ENCODE data around the gene PPFIA4. TPM values are rescaled to one million over a fixed set of nuclear protein-coding genes. Genes with fewer than 3 reads are reported as not detected.
A peak's percentile ranks its signal among the peaks of the same experiment; 100 is the strongest.

PPFIA4 gene
- total RNA-seq, 1 donor from 2014 or later = 14.7 TPM

DNA sequence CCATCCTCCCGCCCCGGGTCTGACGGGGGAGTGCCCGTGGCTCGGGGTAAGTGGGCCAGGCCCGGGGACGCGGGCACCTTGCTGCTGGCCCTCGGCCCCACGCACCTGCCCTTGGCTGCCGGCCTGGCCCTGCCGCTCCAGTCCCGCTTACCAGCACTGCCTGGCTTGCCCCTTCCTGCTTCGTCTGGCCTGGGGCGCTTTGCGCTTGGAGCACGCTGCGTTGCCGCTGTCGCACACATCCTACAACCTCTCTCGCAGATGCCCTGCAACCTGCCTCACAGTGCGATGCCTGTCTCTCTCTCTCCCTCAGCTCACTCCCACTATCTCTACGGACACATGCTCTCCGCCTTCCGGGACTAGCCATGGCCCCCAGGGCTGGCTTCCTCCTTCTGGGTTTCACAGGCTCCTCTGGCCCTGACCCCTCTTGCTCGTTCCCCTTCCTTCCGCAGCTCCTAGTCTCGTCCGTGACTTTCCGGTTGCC lies 49.8 kb downstream of the PPFIA4 start:
- H3K4me1 Mint-ChIP-seq (ENCODE audit: low read depth) = peaks cover 5% of the 10 kb centered on the region
- TF ChIP-seq, protein P1, sequence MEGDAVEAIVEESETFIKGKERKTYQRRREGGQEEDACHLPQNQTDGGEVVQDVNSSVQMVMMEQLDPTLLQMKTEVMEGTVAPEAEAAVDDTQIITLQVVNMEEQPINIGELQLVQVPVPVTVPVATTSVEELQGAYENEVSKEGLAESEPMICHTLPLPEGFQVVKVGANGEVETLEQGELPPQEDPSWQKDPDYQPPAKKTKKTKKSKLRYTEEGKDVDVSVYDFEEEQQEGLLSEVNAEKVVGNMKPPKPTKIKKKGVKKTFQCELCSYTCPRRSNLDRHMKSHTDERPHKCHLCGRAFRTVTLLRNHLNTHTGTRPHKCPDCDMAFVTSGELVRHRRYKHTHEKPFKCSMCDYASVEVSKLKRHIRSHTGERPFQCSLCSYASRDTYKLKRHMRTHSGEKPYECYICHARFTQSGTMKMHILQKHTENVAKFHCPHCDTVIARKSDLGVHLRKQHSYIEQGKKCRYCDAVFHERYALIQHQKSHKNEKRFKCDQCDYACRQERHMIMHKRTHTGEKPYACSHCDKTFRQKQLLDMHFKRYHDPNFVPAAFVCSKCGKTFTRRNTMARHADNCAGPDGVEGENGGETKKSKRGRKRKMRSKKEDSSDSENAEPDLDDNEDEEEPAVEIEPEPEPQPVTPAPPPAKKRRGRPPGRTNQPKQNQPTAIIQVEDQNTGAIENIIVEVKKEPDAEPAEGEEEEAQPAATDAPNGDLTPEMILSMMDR (IDR thresholded peaks at IDR 0.05) = no peak
- peaks cover 42% of the 10 kb centered on the region for H3K36me3 Mint-ChIP-seq (ENCODE audit: low read depth)
- no peak overlapping the region for H3K27ac Mint-ChIP-seq (ENCODE audit: unreplicated experiment)
- peaks cover 36% of the 10 kb centered on the region for H3K27me3 Mint-ChIP-seq (ENCODE audit: low read depth)
- peak; percentile 93 for DNase-seq (ENCODE audit: low spot score)
- peak overlapping the region; percentile 44 for H3K4me3 Mint-ChIP-seq (ENCODE audit: unreplicated experiment)
- H3K9me3 Mint-ChIP-seq (ENCODE audit: low read depth) = no peaks in the 10 kb centered on the region

GRCh38 chr1:203077367-203077766 lies 51.1 kb downstream of the PPFIA4 start:
- no peak overlapping the region for H3K27ac Mint-ChIP-seq (ENCODE audit: unreplicated experiment)
- H3K4me1 Mint-ChIP-seq (ENCODE audit: low read depth) = peaks cover 2% of the 10 kb centered on the region
- H3K4me3 Mint-ChIP-seq (ENCODE audit: unreplicated experiment) = no peak overlapping the region
- no peak for DNase-seq (ENCODE audit: low spot score)
- H3K9me3 Mint-ChIP-seq (ENCODE audit: low read depth) = no peaks in the 10 kb centered on the region
- H3K36me3 Mint-ChIP-seq (ENCODE audit: low read depth) = peaks cover 32% of the 10 kb centered on the region
- TF ChIP-seq, protein P1 (IDR thresholded peaks at IDR 0.05) = no peak
- peaks cover 42% of the 10 kb centered on the region for H3K27me3 Mint-ChIP-seq (ENCODE audit: low read depth)

DNA sequence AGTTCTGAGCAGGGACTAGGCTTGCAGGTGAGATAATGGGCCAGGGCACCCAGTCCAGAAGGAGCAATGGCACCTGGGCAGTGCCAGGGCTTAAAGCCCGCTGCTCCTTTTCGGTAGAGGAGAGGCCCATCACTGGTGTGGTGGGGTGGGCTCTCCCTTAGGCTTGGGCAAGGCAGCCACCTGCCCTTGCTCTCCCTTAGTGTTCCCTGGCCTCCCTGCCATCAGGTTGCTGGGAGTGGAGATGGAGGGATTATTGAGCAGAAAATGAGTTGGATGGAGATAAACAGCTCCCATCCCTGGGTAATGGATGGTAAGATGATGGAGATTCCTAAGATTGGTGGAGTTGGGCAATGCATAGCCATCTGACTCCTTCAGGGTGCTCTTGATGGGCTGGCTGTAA lies 51.7 kb downstream of the PPFIA4 start:
- H3K27me3 Mint-ChIP-seq (ENCODE audit: low read depth) = peaks cover 42% of the 10 kb centered on the region
- no peaks in the 10 kb centered on the region for H3K9me3 Mint-ChIP-seq (ENCODE audit: low read depth)
- no peak overlapping the region for H3K27ac Mint-ChIP-seq (ENCODE audit: unreplicated experiment)
- peak; percentile 37 for DNase-seq (ENCODE audit: low spot score)
- TF ChIP-seq, protein P1 (IDR thresholded peaks at IDR 0.05) = no peak
- H3K4me3 Mint-ChIP-seq (ENCODE audit: unreplicated experiment) = no peak overlapping the region
- H3K4me1 Mint-ChIP-seq (ENCODE audit: low read depth) = no peaks in the 10 kb centered on the region
- peaks cover 30% of the 10 kb centered on the region for H3K36me3 Mint-ChIP-seq (ENCODE audit: low read depth)

- no peaks in the 10 kb centered on the region for H3K4me1 Mint-ChIP-seq (ENCODE audit: low read depth)
- H3K27ac Mint-ChIP-seq (ENCODE audit: unreplicated experiment) = no peak overlapping the region
- no peak for DNase-seq (ENCODE audit: low spot score)
- peaks cover 39% of the 10 kb centered on the region for H3K27me3 Mint-ChIP-seq (ENCODE audit: low read depth)
- H3K4me3 Mint-ChIP-seq (ENCODE audit: unreplicated experiment) = no peak overlapping the region
- H3K9me3 Mint-ChIP-seq (ENCODE audit: low read depth) = no peaks in the 10 kb centered on the region
- peaks cover 26% of the 10 kb centered on the region for H3K36me3 Mint-ChIP-seq (ENCODE audit: low read depth)
- TF ChIP-seq, protein P1 (IDR thresholded peaks at IDR 0.05) = no peak
These were observed 52.2 kb downstream of the PPFIA4 start for GRCh38 chr1:203078478-203078877.

DNA sequence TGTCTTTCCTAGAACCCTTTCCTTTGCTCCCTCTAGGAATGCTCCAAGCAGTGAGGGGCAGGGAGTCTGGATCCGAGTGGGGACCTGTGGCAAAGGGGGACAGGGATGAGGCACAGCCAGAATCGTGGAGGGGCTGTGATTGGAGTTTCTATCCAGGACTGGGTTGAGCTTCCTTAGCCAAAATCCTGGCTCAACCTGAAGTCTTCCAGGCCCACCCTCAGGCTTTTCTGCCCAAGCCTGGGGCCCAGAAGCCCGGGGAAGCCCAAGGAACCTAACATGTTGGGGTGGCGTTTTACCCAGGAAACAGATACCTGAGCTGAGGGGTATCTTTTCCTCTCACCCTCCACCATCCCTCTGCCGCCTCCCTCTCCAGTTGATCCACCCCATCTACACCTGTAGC lies 54.2 kb downstream of the PPFIA4 start:
- no peak for DNase-seq (ENCODE audit: low spot score)
- Mint-ChIP-seq H3K27ac (ENCODE audit: unreplicated experiment) (no peak overlapping the region), H3K36me3 (ENCODE audit: low read depth) (peaks cover 18% of the 10 kb centered on the region), H3K9me3 (ENCODE audit: low read depth) (no peaks in the 10 kb centered on the region), H3K4me1 (ENCODE audit: low read depth) (no peaks in the 10 kb centered on the region), H3K4me3 (ENCODE audit: unreplicated experiment) (no peak overlapping the region), H3K27me3 (ENCODE audit: low read depth) (peaks cover 29% of the 10 kb centered on the region)
- TF ChIP-seq, protein P1 (IDR thresholded peaks at IDR 0.05) = no peak

All from chondrocyte (in vitro differentiated cells).